Large intestine (tissue), 3 donors: Measurements from ENCODE around the gene SSTR4. TPM values are rescaled to one million over a fixed set of nuclear protein-coding genes. Genes with fewer than 3 reads are reported as not detected.

Source experiments
- DNase-seq, 2 donors: peaks; one replicate each; pipeline versions ENCODE4 v3.0.0 to v3.0.0-alpha.2; 2013
- H3K27ac ChIP-seq: one replicate; pipeline ENCODE4 v1.5.1; 2013; ENCODE audit warnings: low read length
- H3K27me3 ChIP-seq: 2 replicates; pipeline ENCODE4 v1.6.1; 2013; ENCODE audit warnings: low read length; ENCODE audit not compliant: control insufficient read depth, insufficient read depth
- H3K36me3 ChIP-seq: 2 replicates; pipeline ENCODE4 v1.6.1; 2013; ENCODE audit warnings: low read length; ENCODE audit not compliant: control insufficient read depth, insufficient read depth
- H3K4me1 ChIP-seq: one replicate; pipeline ENCODE4 v1.6.1; 2013; ENCODE audit warnings: low read length; ENCODE audit not compliant: control insufficient read depth, insufficient read depth
- H3K4me3 ChIP-seq: one replicate; pipeline ENCODE4 v1.5.1; 2013; ENCODE audit warnings: low read length
- H3K9me3 ChIP-seq: one replicate; pipeline ENCODE4 v1.6.1; 2013; ENCODE audit warnings: mild to moderate bottlenecking, low read depth, low read length, moderate library complexity; ENCODE audit not compliant: control insufficient read depth
- WGBS: methylation state at CpG from one replicate; pipeline ENCODE4 v1.1.5; 2013; ENCODE audit warnings: low lambda C conversion rate; ENCODE audit not compliant: insufficient coverage; 5-methylcytosine and 5-hydroxymethylcytosine counted together
- polyA plus RNA-seq: library from polyadenylated mRNA; unstranded; fragments of 120-200 nt; gene quantifications from one replicate; pipeline ENCODE4 v1.2.1, GENCODE V29; 2013

SSTR4 gene
- polyA plus RNA-seq, 1 donor, result not detected

DNA sequence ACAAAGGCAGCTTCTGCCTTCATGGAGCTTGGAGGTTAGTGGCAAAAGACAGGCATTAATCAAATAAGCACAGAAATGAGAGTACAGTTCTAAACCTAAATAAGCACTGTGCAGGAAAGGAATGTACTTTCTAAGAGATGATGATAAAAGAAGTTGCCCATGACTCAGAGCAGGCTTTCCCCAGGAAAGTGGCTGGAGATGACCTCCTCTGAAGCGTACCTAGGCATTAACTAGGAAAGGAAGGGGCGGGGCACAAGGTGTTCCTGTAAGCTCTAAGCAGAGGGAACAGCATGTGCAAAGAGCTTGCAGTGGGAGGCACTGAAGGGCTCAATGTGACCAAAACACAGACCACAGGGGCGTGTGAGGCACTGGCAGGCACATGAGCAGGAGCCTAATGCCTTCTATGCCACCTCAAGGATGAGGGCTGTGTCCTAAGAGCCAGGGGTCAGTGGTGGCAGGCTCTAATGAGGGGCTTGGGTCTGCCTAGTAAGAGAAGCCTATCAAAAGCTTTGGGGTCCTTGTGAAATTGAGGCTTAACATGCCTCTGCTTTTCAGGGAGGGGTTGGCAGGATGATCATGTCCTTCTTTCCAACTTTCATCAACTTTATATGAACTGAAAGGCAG, 4.9 kb downstream of the SSTR4 start:
- H3K4me3 ChIP-seq, result no peak overlapping the region
- no CpG with 5 or more reads among the region's 3 CpGs for WGBS
- peaks cover 5% of the 10 kb centered on the region for H3K9me3 ChIP-seq
- peaks cover 52% of the 10 kb centered on the region for H3K27me3 ChIP-seq
- H3K4me1 ChIP-seq, result no peaks in the 10 kb centered on the region
- DNase-seq, result no peak
- H3K27ac ChIP-seq, result no peak overlapping the region
- H3K36me3 ChIP-seq, result no peaks in the 10 kb centered on the region

DNA sequence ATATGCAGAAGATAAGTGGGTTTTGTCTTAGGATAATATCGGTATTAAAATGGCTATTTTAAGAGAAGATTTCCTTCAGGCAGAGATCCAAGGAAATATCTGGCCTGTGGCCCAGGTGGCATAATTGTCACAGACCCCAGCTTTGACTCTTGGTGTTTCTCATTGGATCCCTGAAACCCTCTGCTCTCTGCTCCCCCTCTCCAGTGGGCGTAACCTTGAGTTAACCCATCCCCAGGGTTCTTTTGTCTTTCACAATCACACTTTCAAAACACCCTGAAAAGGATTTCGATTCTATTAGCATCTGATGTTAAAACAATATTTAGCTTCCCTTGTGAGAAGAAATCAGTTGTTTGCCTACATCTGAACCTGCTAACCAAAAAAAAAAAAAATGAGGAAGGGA, 7.2 kb downstream of the SSTR4 start:
- H3K27ac ChIP-seq, result no peak overlapping the region
- no peaks in the 10 kb centered on the region for H3K36me3 ChIP-seq
- WGBS, result 100% methylated on average over 1 of the region's 3 CpGs
- DNase-seq, result no peak
- H3K9me3 ChIP-seq, result no peaks in the 10 kb centered on the region
- peaks cover 54% of the 10 kb centered on the region for H3K27me3 ChIP-seq
- H3K4me1 ChIP-seq, result no peaks in the 10 kb centered on the region
- H3K4me3 ChIP-seq, result no peak overlapping the region

DNA sequence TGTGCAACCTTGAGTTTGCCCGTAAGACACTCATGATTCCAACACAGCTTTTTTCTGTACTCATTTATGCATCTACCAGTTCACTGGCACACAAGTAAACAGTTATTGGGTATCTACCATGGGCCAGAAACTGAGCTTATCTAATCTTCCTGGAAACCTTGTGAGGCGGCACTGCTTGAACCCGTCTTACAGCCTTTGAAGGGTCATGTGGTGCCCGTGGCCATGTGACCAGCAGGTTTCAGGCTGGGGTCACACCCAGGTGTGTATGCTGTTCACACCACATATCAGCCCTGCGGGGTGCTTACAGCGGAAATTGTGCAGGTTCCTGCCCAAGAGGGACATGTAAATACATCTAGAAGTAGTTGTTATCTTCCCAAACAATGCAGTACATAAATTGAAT, 8.3 kb downstream of the SSTR4 start:
- H3K27me3 ChIP-seq, result peaks cover 56% of the 10 kb centered on the region
- no peak overlapping the region for H3K27ac ChIP-seq
- H3K9me3 ChIP-seq, result no peaks in the 10 kb centered on the region
- H3K4me3 ChIP-seq, result no peak overlapping the region
- peaks cover 4% of the 10 kb centered on the region for H3K4me1 ChIP-seq
- DNase-seq, result peak in 1 of 2 donors; percentile 53
- 80% methylated on average over 1 of the region's 6 CpGs for WGBS
- no peaks in the 10 kb centered on the region for H3K36me3 ChIP-seq

DNA sequence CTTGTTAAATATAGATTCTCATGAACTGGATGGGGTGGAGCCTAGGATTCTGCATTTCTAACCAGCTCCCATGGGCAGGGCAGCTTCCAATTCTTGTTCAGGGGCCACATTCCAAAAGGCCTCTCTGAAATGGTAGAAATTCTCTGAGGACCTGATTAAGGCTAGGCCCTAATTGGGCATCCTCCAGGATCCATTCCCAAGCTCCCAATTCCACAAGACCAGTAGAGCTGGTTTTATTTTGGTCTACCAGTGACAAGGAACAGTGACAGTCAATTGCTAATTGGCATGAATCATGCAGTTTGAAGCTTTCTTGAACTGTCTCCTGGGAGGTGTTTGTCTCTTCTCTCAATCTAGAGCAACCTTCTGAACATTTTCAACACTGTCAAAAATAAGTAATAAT, 11.3 kb downstream of the SSTR4 start:
- H3K4me1 ChIP-seq, result peaks cover 4% of the 10 kb centered on the region
- H3K27ac ChIP-seq, result no peak overlapping the region
- DNase-seq, result no peak
- no peak overlapping the region for H3K4me3 ChIP-seq
- H3K9me3 ChIP-seq, result no peaks in the 10 kb centered on the region
- no peaks in the 10 kb centered on the region for H3K36me3 ChIP-seq
- peaks cover 61% of the 10 kb centered on the region for H3K27me3 ChIP-seq

DNA sequence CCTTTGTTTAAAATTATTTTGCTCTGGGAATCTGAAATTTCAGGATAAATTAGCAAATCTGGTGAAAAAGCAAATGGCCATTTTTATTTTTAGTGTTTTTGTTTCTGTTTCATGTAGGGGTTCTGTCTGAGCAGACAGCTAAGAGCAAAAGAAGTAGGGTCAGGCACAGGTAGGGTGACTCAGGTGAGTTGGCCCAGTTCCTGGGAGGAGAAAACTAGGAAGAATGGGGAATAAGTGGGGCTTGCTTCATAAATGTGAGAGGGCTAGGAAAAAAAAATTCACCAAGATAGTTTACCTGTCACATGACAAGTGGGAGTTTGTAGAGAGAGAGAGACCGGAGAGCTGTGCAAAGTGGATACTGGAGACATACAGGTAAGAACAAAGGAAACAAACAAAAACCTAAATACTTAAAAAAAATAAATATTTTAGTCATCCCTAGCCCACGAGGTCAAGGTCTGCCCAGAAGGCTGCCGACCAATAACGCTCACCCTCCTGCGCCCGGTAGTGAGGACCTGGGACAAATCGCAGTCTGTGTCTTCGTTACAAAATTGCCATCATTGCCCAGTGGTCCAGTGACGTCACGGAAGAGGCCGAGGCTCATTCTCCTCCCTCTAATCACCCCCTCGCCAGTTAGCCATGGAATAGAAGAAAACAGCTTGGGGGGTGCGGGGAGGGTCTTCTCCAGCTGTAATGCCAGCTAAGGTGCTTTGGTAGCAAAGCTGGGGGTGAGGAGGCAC, 12.1 kb downstream of the SSTR4 start:
- Histone ChIP-seq H3K4me3 (peak overlapping the region; percentile 18), H3K27me3 (peaks cover 66% of the 10 kb centered on the region), H3K36me3 (no peaks in the 10 kb centered on the region), H3K4me1 (peaks cover 4% of the 10 kb centered on the region), H3K27ac (no peak overlapping the region), H3K9me3 (no peaks in the 10 kb centered on the region)
- no peak for DNase-seq
- 55% methylated on average over 5 of the region's 13 CpGs for WGBS

DNA sequence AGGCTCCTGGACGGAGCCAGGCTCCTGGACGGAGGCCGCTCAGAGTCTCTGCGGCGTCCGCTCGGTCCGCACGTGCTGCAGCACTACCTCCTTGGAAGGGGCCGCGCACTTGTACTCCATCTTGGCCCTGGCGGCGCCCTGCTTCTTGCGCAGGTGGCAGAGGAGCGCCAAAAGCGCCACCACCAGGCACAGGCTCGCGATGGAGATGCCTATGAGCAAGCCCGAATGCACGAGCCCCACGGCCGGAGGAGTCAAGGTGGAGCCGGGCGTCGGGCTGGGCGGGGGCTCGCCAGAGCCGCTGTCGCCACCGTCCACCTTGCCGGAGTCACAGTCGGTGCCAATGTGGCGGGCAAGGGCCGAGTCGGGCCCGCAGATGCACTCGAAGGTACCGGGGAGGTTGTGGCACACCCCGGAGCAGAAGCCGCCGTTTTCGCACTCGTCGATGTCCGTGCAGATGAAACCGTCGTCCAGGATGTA, 12.7 kb downstream of the SSTR4 start:
- Histone ChIP-seq H3K4me1 (peaks cover 4% of the 10 kb centered on the region), H3K27me3 (peaks cover 70% of the 10 kb centered on the region), H3K9me3 (no peaks in the 10 kb centered on the region), H3K36me3 (no peaks in the 10 kb centered on the region), H3K4me3 (peak overlapping the region; percentile 18), H3K27ac (no peak overlapping the region)
- WGBS, result no CpG with 5 or more reads among the region's 47 CpGs
- no peak for DNase-seq

DNA sequence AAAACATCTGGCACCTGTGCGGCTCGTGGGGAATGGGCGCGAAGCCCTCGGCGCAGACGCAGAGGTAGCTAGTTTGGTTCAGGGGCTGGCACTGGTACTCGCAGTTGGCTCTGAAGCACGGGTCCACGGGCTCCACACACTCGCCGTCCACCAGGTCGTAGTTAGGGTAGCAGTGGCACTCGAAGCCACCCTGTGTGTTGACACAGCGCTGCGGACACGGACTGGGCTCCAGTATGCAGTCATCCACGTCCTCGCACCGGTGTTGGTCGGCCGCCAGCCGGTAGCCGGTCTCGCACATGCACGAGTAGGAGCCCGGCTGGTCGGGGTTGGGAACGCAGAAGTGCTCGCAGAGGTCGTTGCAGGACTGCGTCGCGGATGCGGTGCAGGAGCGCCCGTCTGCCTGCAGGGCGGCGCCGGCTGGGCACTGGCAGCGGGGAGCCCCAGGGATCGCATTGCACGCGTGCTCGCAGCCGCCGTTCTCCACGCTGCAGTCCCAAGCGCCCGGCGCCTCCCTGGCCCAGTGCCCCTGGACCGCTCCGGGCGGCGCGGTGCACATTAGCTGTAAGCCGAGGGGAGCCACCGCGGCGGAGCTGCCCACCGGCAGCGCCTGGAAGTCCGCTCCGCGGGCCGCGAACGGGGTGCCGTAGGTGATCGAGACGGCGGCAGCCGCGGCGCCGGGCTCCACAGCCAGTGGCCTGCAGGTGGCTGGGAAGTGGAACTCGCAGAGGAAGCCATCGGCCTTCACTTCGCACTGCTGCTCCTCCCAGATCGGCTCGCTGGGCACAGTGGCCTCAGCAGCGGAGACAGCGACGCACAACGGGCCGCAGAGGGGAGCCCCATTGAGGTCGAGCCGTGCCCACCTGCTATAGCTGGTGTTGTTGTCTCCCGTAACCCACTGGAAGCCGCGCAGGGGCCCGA, 13.4 kb downstream of the SSTR4 start:
- H3K9me3 ChIP-seq, result no peaks in the 10 kb centered on the region
- H3K27ac ChIP-seq, result no peak overlapping the region
- H3K27me3 ChIP-seq, result peaks cover 74% of the 10 kb centered on the region
- peaks cover 4% of the 10 kb centered on the region for H3K4me1 ChIP-seq
- H3K36me3 ChIP-seq, result no peaks in the 10 kb centered on the region
- DNase-seq, result peak in 1 of 2 donors; percentile 43
- WGBS, result no CpG with 5 or more reads among the region's 92 CpGs
- H3K4me3 ChIP-seq, result peak overlapping the region; percentile 18

DNA sequence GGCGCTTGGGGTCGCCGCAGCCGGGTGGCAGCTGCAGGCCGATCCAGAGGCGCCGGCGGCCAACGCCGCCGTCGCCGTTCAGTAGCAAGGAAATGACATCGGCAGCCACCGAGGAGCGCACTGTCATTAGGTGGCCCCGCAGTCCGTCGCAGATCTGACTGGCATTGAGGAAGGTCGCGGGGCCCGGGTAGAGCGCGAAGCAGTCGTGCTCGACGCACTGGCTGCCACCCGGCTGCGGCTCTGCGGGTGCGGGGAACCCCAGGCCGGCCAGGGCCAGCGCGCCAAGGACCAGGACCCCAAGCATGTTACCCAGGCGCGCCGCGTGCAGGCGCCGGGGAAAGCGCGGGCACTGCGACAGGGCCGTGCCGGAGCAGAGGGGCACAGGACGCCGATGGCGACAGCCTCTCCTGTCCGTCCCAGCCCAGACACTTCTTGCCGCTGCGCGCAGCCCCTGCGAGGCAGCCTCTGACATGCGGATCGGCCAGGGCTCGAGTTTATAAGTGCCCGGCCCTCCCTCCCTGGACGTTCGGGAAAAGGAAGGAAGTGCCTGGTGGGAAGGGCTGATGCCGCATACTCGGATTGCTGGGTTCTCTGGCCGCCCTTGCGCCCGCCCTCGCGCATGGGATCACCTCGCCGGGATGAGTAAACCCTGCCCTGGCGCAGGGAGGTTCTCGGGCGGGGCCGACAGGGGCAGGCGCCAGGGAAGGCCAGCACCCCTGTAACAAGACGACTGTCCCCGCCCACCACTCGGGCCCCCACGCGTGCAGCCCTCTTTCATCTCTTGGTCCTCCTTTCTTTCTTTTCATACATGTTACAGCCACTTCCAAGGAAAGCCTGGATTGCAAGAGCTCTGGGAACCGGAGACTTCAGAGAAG, 14.3 kb downstream of the SSTR4 start, which contains the start of gene THBD:
Gene THBD, minus strand, starts transcription at position 472 of the 875 bp plus-strand sequence. Its CDS starts 168 bp downstream, at position 304.
- Histone ChIP-seq H3K27me3 (peaks cover 79% of the 10 kb centered on the region), H3K36me3 (no peaks in the 10 kb centered on the region), H3K4me1 (peaks cover 4% of the 10 kb centered on the region), H3K9me3 (no peaks in the 10 kb centered on the region), H3K4me3 (peak within 1 kb of the TSS; percentile 35), H3K27ac (no peak within 1 kb of the TSS)
- DNase-seq, result peak in 1 of 2 donors; percentile 63
- WGBS, result no CpG with 5 or more reads among the region's 79 CpGs

DNA sequence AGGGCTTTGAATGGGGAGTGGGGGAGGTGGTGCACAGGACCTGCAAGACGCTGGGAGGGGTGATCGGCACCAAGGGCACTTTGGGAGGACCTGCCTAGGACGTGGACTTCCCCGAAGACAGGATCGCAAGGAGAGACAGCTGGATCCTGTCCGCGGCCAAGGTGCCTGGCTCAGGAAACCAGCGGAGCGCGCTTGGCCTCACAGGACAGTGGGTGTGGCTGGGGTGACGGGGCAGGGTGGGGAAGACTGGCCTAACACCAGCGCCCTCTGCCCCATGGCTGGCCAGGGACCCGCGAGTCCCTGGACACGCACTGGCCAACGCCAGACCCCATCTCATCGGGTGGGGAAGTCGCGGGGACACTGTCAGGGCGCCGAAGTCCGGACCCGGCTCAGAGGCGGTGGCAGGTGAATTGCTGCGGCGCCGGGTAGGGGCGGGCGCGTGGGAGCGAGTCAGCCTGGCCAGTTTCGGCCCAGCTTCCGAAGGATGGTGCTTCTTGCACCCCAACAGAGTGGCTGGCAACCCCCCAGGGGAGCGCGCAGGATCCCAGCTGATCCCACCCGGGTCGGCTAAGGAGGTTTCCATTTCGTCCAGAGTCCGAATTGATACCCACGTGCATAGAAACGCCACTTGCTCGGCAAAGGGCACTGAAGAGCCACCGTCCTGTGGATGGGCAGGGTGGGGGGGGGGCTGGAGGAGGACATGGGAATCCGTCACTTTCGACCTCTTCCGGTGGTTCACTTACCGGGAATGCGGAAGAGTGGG, 15.1 kb downstream of the SSTR4 start:
- Histone ChIP-seq H3K27ac (no peak overlapping the region), H3K36me3 (no peaks in the 10 kb centered on the region), H3K9me3 (no peaks in the 10 kb centered on the region), H3K4me3 (peak overlapping the region; percentile 35), H3K4me1 (peaks cover 4% of the 10 kb centered on the region), H3K27me3 (peaks cover 80% of the 10 kb centered on the region)
- WGBS, result no CpG with 5 or more reads among the region's 48 CpGs
- peak in 1 of 2 donors; percentile 48 for DNase-seq
